ENCODE data around the gene REN. TPM values are rescaled to one million over a fixed set of nuclear protein-coding genes. Genes with fewer than 3 reads are reported as not detected.

Gene REN
- total and polyA plus RNA-seq, 7 donors = not detected

DNA sequence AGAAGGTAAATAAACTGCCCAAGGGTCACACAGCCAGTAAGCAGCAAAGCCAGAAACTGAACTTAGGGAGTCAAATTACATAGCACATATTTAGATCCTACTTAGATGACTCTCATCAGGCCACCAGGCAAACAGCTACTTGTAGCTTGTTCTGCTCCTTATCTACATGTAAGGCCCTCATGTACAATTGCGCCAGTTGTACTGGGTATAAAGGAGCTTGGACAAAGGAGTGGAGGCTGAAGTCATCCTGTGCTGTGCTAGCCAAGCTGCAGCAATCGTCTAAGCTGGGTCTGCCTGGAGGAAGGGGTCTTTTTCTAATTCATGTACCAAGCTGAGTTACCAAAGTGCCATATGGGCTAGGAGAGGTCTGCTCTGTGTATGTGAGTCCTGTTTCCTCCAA, 27.0 kb downstream of the REN start:
- no peaks in the 10 kb centered on the region for H3K36me3 ChIP-seq (ENCODE audit: insufficient read depth in 1 of 2, low read depth in 1 of 2)
- no peaks in the 10 kb centered on the region for H3K9me3 ChIP-seq
- DNase-seq (no peak), ATAC-seq (no peak)
- no peaks in the 10 kb centered on the region for H3K27me3 ChIP-seq (ENCODE audit: insufficient read depth in 3 of 3, low read length in 2 of 3)
- no peak overlapping the region for H3K4me3 ChIP-seq
- no peak overlapping the region for H3K27ac ChIP-seq
- no peaks in the 10 kb centered on the region for H3K4me1 ChIP-seq
- TF ChIP-seq, protein P1, sequence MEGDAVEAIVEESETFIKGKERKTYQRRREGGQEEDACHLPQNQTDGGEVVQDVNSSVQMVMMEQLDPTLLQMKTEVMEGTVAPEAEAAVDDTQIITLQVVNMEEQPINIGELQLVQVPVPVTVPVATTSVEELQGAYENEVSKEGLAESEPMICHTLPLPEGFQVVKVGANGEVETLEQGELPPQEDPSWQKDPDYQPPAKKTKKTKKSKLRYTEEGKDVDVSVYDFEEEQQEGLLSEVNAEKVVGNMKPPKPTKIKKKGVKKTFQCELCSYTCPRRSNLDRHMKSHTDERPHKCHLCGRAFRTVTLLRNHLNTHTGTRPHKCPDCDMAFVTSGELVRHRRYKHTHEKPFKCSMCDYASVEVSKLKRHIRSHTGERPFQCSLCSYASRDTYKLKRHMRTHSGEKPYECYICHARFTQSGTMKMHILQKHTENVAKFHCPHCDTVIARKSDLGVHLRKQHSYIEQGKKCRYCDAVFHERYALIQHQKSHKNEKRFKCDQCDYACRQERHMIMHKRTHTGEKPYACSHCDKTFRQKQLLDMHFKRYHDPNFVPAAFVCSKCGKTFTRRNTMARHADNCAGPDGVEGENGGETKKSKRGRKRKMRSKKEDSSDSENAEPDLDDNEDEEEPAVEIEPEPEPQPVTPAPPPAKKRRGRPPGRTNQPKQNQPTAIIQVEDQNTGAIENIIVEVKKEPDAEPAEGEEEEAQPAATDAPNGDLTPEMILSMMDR (IDR thresholded peaks at IDR 0.05) = no peak
- WGBS, 3 donors = 78 to 94% (median 91%) methylated on average over 2 of the region's 2 CpGs
- intact Hi-C loops (cut with DNase I) = no loop called here

DNA sequence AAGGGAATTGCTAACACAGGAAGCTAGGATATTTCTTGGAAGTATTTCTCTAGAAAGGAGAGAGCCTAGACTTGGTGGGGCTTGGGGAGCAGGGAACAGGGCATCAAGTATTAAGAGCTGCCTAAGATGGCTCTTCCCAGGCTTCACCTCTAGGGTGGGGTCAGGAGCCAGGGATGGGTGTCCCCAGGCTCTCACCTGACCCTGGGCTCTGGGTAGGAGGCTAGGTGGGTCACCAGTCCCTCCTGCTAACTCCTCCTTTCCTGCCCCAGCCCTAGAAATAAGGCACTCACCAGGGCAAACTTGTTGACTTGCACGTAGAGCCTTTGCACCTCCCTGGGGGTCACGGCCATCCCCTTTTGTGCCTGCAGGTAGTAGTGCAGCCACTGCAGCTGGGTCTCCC, 29.3 kb downstream of the REN start:
- intact Hi-C loops (cut with DNase I) = no loop called here
- H3K27ac ChIP-seq = no peak overlapping the region
- no peaks in the 10 kb centered on the region for H3K4me1 ChIP-seq
- TF ChIP-seq, protein P1 (IDR thresholded peaks at IDR 0.05) = no peak
- 52 to 74% (median 60%) methylated on average over 2 of the region's 2 CpGs for WGBS, 3 donors
- ATAC-seq (no peak), DNase-seq (no peak)
- H3K4me3 ChIP-seq = no peak overlapping the region
- H3K9me3 ChIP-seq = no peaks in the 10 kb centered on the region
- H3K36me3 ChIP-seq (ENCODE audit: insufficient read depth in 1 of 2, low read depth in 1 of 2) = no peaks in the 10 kb centered on the region
- no peaks in the 10 kb centered on the region for H3K27me3 ChIP-seq (ENCODE audit: insufficient read depth in 3 of 3, low read length in 2 of 3)

DNA sequence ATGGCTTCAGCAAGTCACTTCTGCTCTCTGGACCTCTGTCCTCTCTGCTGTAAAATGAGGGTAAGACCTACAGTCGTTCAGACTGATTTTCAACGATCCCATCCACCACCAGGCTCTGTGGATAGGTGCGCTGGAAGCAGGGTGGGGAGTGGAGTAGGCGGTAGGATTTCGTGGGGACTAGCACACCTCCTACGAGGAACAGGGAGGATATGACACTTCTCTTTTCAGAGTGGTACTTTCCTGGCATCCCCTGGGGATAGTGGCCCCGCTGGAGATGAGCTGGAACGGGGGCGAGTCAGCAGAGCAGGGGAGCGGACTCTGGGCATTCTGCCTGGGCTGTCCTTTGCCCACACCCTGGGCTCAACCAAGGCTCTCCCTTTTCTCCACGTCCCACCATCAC, 32.0 kb downstream of the REN start:
- no peak overlapping the region for H3K27ac ChIP-seq
- no peak overlapping the region for H3K4me3 ChIP-seq
- H3K36me3 ChIP-seq (ENCODE audit: insufficient read depth in 1 of 2, low read depth in 1 of 2) = no peaks in the 10 kb centered on the region
- H3K27me3 ChIP-seq (ENCODE audit: insufficient read depth in 3 of 3, low read length in 2 of 3) = no peaks in the 10 kb centered on the region
- 71 to 86% (median 83%) methylated on average over 11 of the region's 11 CpGs for WGBS, 3 donors
- no peak for DNase-seq
- H3K4me1 ChIP-seq = peaks cover 5% of the 10 kb centered on the region
- no peaks in the 10 kb centered on the region for H3K9me3 ChIP-seq
- TF ChIP-seq, protein P1 (IDR thresholded peaks at IDR 0.05) = no peak
- ATAC-seq = no peak
- intact Hi-C loops (cut with DNase I) = no loop called here

DNA sequence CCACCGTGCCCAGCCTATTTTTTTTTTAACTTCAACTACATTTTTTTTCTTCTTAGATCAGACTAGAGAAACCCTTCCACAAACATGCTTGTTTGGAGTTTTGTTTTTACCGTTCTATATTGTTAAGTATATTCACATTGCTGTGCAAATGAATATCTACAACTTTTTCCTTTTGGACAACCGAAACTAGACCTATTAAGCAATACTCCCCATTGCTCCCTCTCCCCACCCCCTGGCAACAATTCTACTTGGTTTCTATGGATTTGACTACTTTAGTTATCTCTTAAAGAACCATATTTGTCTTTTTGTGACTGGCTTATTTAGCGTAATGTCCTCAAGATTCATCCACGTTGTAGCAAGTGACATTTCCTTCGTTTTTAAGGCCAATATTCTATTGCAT, 33.4 kb downstream of the REN start:
- Histone ChIP-seq H3K4me1 (peaks cover 13% of the 10 kb centered on the region), H3K4me3 (no peak overlapping the region), H3K9me3 (no peaks in the 10 kb centered on the region), H3K27me3 (ENCODE audit: insufficient read depth in 3 of 3, low read length in 2 of 3) (no peaks in the 10 kb centered on the region), H3K27ac (no peak overlapping the region), H3K36me3 (ENCODE audit: insufficient read depth in 1 of 2, low read depth in 1 of 2) (no peaks in the 10 kb centered on the region)
- TF ChIP-seq, protein P1 (IDR thresholded peaks at IDR 0.05) = no peak
- no peak for ATAC-seq
- 80 to 83% (median 80%) methylated on average over 6 of the region's 6 CpGs for WGBS, 3 donors
- intact Hi-C loops (cut with DNase I) = no loop called here
- no peak for DNase-seq

DNA sequence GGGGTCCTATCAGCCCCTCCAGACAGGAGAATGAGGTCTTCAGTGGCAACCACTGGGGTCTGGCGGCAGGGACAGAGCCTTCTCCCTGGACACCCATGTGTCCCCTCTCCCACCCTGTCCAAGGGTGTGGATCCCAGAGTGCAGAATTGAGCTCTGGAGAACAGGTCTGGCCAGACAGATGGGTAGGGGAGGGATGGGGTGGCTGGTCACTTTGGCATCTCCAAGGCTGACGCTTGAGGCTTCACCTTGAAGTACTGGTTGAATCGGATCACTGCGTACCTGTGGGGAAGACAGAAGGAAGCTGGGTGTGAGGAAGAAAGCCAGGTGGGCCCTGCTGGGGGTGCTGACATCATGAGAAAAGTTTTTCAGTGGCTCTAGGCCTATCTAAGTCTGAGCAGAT, 34.2 kb downstream of the REN start:
- peaks cover 20% of the 10 kb centered on the region for H3K4me1 ChIP-seq
- H3K27me3 ChIP-seq (ENCODE audit: insufficient read depth in 3 of 3, low read length in 2 of 3) = no peaks in the 10 kb centered on the region
- H3K4me3 ChIP-seq = no peak overlapping the region
- H3K36me3 ChIP-seq (ENCODE audit: insufficient read depth in 1 of 2, low read depth in 1 of 2) = no peaks in the 10 kb centered on the region
- no peak for ATAC-seq
- TF ChIP-seq, protein P1 (IDR thresholded peaks at IDR 0.05) = no peak
- WGBS, 3 donors = 86 to 90% (median 88%) methylated on average over 4 of the region's 4 CpGs
- intact Hi-C loops (cut with DNase I) = no loop called here
- no peak for DNase-seq
- no peaks in the 10 kb centered on the region for H3K9me3 ChIP-seq
- no peak overlapping the region for H3K27ac ChIP-seq

All from psoas muscle (tissue), 8 donors.